GM12801 (cell line): ENCODE data around the gene SBK2.

Experiments used
- CTCF ChIP-seq: IDR thresholded peaks from one replicate; pipeline ENCODE4 v1.5.1; 2011; ENCODE audit warnings: control low read depth; ENCODE audit not compliant: insufficient read length; ENCODE audit errors: extremely low read depth

Gene SBK2

GRCh38 chr19:55578761-55579747 is 42.1 kb upstream of the SBK2 start:
- TF ChIP-seq CTCF = no peak

DNA sequence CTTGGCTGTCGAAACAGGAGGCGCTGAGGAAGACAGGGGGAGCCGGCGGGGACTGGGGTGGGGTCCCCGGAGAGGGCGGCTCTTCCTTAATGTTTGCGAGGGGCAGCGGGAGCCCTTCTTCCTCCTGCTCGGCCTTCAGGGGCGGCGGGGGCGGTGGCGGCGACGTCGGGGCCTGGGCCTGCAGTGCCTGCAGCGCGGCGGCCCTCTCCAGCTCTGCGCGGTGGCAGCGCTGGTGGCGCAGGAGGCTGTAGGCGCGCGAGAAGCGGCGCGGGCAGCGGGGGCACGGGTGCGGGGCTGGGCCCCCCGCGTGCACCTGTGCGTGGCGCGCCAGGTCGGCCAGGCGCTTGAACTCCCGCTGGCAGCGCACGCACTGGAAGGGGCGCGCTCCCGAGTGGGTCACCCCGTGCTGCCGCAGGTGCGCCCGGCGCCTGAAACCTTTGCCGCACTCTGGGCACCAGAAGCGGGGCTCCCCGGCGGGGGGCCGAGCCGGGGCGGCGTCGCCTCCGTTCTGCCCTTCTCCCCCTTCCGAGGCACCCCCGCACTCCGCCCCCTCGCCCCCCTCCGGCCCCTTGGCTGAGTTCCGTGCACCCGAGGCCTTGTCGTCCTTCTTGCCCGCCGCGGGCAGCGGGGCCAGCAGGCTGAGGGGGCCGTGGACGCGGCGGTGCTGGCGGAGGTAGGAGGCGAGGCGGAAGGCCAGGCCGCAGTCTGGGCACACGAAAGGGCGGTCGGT is 41.3 kb upstream of the SBK2 start:
- TF ChIP-seq CTCF = no peak

GRCh38 chr19:55576746-55577145 is 39.8 kb upstream of the SBK2 start:
- TF ChIP-seq CTCF = no peak

DNA sequence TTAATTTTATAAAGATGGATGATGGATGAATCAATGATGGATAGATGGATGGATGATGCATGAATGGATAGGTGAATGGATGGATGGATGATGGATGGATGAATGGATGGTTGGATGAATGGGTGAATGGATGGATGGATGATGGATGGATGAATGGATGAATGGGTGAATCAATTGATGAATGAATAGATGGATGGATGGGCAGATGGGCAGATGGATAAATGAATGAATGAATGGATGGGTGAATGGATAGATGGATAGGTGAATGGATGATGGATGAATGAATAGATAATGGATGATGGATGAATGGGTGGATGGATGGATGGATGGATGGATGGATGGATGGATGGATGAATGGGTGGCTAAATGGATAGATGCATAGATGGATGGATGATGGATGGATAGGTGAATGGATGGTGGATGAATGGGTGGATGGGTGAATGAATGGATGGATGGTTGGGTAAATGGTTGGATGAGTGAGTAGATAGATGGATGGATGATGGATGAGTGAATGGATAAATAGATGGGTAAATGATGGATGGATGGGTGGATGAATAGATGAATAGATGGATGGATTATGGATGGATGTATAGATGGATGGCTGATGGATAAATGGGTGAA is 30.9 kb upstream of the SBK2 start:
- TF ChIP-seq CTCF = no peak

DNA sequence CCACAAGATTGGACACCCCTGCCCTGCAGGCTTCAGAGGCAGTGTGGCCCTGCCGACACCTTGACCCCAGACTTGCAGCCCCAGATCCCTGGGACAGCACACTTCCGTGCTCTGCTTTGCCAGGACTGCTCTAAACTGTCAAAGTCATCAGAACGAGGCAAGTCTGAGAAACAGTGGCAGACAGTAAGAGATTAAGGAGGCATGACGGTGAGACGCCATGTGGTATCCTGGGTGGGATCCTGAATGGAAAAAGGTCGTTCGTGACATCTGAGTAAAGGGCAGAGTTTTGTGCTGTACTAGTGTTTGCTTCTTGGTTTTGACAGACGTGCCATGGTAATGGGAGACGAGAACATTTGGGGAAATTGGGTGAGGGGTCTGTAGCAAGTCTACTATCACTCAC is 29.9 kb upstream of the SBK2 start:
- TF ChIP-seq CTCF = no peak

DNA sequence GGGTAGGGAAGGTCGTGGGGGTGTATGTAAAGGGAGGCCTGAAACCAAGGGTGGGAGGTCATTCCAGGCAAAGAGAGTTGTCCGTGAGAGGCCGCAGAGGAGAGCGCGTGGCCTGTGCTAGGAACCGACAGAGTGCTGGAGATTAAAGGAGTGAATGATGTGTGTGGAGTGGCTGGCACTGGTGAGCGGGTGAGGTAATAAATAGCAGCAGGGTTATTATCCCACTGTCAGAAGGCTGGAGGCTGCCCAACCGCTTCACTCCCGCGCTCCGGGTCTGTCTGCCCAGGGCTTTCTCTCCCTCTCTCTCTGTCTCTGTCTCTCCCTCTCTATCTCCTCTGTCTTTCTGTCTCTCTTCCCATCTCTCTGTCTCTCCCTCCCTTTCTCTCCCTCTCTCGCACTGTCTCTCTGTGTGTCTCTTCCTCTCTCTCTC is 26.3 kb upstream of the SBK2 start:
- no peak for TF ChIP-seq CTCF

- TF ChIP-seq CTCF = no peak
Observed at GRCh38 chr19:55559684-55560083, 22.8 kb upstream of the SBK2 start.
